GM21717 (cell line): ENCODE data around the gene CDH3.

Source experiments
- ATAC-seq: cut with Tn5 transposase; IDR thresholded peaks from one replicate; pipeline ENCODE4 v1.9.1; 2021; ENCODE audit warnings: mild to moderate bottlenecking, moderate library complexity; ENCODE audit not compliant: unreplicated experiment

The CDH3 gene

DNA sequence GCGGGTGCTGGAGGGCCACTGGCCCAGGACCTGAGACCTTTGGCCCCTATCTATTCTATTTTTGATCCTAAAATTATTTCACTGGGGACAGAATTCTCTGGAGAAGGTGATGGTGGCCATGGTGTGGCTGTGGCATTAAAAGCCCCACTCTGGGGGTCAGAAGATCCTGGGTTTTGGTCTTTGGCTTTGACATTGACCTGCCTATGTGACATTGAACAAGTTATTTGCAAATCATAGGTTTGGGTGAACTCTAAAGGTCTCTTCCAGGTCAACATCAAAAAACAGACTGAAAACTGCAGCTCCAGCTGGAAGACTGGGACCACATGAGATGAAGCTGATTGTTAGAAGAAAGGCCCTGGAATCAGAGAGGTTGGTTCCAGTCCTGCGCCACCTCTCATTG, 89.7 kb downstream of the CDH3 start:
- no peak for ATAC-seq

DNA sequence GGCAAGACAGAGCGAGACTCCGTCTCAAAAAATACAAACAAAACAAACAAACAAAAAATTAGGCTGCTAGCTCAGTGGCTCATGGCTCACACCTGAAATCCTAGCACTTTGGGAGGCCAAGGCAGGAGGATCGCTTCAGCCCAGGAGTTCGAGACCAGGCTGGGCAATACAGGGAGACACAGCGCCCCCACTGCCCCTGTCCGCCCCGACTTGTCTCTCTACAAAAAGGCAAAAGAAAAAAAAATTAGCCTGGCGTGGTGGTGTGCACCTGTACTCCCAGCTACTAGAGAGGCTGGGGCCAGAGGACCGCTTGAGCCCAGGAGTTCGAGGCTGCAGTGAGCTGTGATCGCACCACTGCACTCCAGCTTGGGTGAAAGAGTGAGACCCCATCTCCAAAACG, 91.5 kb downstream of the CDH3 start:
- ATAC-seq, result no peak

DNA sequence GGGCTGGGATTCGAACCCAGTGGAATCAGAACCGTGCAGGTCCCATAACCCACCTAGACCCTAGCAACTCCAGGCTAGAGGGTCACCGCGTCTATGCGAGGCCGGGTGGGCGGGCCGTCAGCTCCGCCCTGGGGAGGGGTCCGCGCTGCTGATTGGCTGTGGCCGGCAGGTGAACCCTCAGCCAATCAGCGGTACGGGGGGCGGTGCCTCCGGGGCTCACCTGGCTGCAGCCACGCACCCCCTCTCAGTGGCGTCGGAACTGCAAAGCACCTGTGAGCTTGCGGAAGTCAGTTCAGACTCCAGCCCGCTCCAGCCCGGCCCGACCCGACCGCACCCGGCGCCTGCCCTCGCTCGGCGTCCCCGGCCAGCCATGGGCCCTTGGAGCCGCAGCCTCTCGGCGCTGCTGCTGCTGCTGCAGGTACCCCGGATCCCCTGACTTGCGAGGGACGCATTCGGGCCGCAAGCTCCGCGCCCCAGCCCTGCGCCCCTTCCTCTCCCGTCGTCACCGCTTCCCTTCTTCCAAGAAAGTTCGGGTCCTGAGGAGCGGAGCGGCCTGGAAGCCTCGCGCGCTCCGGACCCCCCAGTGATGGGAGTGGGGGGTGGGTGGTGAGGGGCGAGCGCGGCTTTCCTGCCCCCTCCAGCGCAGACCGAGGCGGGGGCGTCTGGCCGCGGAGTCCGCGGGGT, 92.1 kb downstream of the CDH3 start, which contains the start of gene CDH1:
Gene CDH1 (plus strand): TSS at position 247 of the 684 bp plus-strand sequence. CDS start 124 bp downstream, at position 371.
- no peak for ATAC-seq

DNA sequence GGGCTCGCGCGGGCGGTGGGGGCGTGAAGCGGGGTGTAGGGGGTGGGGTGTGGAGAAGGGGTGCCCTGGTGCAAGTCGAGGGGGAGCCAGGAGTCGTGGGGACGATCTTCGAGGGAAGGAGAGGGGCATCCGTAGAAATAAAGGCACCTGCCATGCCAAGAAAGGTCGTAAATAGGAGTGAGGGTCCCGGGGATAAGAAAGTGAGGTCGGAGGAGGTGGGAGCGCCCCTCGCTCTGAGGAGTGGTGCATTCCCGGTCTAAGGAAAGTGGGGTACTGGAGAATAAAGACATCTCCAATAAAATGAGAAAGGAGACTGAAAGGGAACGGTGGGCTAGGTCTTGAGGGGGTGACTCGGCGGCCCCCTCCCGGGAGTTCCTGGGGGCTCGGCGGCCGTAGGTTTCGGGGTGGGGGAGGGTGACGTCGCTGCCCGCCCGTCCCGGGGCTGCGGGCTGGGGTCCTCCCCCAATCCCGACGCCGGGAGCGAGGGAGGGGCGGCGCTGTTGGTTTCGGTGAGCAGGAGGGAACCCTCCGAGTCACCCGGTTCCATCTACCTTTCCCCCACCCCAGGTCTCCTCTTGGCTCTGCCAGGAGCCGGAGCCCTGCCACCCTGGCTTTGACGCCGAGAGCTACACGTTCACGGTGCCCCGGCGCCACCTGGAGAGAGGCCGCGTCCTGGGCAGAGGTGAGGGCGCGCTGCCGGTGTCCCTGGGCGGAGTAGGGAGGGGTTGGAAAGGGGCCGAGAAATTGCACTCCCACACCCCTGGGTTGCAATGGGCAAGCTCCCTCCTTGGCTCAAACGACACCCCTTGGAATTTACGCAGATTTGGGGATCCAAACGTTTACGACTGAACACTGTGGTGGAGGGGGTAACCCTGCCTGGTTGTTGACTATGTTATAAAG, 92.9 kb downstream of the CDH3 start:
- ATAC-seq, result no peak

DNA sequence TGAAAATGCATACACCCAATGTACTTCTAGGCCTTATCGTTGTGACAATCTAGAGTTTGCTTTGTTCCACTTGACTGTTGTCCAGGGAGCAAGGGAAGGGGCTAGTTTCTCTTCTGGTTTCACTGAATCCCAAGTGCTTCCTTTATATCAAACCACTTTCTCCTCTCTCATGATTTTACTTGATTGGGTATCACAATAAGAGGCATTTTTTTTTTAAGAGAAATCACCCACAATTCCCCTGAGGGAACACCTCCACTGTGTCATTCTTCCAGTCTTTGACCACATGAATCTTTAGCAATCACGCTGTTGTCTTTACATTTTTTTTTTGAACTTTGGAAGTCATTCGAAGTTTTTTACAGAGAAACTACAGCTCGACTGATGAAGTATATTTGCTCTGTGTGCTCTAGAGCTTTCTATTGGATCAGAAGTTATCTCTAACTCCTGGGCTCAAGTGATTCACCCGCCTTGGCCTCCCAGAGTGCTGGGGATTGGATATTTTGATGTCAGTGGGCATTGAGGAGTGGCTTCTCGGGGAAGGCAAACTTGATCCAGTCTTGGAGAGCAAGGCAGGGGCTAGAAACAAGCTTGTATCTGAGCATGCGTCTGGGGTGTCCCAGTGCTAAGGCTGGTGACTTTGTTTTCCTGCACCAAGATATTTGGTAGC, 95.0 kb downstream of the CDH3 start:
- no peak for ATAC-seq

DNA sequence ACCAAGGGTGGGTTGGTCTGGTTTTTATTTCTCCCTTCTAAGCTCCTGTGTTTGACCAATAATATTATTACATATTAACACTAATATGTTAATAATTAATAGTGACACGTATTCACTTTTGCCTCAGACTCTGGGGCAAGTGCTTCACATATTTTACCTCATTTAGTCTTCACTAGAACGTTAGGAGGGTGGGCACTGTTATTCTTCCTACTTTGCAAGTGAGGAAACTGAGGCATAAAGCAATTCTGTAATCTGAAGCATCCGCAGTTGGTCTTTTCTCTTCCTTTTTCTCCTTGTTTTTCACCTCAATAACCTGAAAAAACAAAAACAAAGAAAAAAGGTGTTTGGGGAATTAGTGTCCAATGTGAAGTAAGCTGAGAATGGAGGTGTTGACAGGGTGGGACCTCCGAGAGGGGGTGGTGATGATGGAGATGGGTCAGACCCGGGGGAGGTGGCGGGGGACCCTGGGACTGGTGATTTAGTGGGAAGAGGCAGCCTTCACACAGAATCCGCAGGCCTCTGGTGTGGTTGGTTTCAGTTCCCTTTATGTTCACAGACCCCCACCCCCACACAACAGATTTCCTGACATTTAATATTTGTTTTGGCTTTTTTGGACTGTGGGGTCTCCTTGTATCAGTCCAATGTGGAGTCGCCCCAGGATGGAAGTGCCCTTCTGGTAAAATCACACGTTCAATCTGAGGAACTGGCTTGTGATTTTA, 95.7 kb downstream of the CDH3 start:
- no peak for ATAC-seq

DNA sequence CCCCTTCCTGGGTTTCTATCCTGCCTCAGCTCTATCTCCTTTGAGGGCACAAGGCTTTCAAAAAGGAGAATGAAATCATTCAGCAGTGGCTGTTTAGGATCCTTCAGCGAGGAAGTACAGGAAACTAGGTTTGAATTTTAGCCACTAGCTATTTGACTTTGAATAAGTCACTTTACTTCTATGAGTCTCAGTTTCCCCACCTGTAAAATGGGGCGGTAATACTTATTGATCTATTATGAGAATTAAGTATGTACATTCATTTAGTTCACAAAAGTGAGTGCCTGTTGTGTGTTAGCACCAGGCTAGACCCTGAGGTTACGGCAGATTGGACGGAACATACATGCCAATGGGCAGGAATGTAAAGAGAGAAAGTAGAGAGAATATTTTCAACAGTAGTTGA, 98.6 kb downstream of the CDH3 start:
- ATAC-seq, result no peak

DNA sequence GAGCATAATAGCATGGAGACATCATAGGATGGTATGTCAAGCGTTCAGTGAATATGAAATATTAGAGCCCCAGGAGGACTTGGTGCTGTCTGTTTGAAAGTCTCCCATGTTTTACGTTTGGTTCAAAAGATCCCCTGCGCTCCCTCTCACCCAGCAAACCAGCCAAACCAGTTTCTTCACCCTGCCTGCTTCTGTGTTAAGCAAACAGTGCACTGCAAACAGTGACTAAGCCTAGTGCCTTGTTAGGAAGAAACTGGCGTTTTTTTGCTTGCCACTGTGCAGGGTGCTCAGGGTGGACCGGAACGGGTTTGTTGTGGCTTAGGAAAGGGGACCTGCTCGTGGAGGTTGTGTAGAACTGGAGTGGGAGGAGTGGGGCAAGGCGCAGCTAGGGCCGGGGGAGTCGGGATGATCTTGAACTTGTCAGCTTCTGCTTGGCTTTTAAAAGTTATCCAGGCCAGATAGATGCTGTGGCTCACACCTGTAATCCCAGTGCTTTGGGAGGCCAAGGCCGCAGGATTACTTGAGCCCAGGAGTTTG, 99.7 kb downstream of the CDH3 start:
- ATAC-seq, result no peak

DNA sequence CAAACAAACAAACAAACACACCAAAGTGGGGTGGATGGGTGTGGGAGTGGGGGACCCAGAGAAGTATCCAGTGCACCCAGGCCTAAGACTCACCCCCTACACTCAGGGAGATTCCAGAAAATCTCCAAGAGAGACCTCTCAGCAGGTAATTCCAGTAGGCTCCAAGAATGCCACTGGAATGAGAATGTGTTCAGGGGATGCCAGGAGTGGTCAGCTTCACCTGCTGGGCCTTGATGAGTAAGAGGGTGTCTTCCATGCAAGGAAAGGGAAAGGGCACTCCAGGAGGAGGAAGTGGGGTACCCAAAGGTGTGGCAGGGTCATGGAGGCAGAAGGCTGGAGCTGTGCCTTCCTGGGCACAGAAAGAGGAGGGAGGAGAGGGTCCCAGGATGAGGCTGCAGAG, 101.8 kb downstream of the CDH3 start:
- no peak for ATAC-seq

DNA sequence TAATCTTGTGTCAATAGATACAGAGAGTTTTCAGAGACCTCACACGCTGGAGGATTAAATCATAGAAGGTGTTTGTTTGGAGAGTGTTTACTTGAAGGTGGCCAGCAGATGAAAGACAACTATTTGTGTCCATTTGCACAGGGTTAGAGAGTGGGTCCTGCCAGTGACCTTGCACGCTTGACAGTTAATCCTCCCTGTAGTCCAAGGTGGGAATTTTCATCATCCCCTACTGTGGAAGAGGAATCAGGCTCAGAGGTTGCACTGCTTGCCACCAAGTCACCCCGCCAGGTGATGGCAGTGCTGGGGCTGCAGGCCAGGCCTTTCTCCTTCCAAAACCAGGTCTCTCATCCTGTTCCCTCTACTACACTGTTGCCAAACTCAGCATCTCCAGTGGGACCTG, 104.3 kb downstream of the CDH3 start:
- ATAC-seq, result no peak
